ENCODE measurements around the gene MICA. TPM values are rescaled to one million over a fixed set of nuclear protein-coding genes. Genes with fewer than 3 reads are reported as not detected.
"Not testable (repeated sequence)": the region's sequence is repeated elsewhere in the genome, so short reads cannot be mapped to it uniquely, and the experiment has no call there.

Gene MICA
- total RNA-seq (2014; rRNA removed; shearing (Covaris generic)): 36.1 and 39.2 TPM in 2 replicates

- peak; percentile 97 for DNase-seq (ENCODE audit: low spot score)
These were observed at the start of gene MICA for GRCh38 chr6:31403283-31404060. TSS of gene MICA (plus strand) at chr6:31403595. CDS start at chr6:31403633, 38 bp downstream.

DNA sequence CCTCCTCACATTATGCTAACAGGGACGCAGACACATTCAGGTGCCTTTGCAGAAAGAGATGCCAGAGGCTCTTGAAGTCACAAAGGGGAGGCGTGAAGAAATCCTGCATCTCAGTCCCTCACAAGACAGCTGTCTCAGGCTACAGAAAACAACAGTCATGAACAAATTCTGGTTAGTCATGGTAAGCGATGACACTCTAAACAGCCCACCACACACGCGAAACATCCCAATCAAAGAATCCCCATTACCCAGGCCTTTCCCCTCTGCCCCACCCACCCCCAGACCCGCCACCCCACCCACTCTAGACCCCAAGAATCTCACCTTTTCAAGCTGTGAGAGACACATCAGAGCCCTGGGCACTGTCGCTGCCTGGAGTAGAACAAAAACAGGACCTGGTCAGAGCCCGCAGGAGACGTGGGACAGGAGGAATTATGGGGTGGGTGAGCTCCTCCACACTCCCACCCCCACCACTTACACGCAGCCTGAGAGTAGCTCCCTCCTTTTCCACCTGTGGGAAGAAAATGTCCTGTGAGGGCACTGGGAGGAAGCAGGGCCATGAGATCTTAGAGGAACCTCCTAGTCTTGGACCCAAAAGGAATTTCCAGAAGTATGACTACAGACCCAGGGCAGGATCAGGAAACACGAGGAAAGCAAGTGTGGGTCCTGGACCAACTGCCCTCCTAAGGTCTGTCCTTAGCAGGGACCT, 49.1 kb upstream of the MICA start:
- DNase-seq (ENCODE audit: low spot score): no peak

DNA sequence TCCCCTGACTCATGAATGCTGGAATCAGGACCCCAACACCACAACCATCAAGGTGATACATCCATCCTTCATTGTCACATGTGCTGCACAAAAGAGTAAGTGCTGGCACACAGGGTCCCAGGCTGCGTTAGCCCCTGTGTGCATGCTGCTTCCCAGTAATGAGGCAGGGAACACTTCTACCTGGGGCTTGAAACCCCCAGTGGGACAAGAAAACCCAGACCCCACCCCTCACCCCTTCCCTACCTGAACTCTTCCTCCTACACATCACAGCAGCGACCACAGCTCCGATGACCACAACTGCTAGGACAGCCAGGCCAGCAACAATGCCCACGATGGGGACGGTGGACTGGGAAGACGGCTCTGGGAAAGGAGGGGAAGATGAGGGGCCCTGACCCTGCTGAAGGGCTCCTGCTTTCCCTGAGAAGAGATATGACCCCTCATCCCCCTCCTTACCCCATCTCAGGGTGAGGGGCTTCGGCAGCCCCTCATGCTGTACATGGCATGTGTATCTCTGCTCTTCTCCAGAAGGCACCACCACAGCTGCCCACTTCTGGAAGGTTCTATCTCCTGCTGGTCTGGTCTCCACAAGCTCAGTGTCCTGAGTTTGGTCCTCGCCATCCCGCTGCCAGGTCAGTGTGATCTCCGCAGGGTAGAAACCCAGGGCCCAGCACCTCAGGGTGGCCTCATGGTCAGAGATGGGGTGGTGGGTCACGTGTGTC, 48.4 kb upstream of the MICA start:
- DNase-seq (ENCODE audit: low spot score): no peak

DNA sequence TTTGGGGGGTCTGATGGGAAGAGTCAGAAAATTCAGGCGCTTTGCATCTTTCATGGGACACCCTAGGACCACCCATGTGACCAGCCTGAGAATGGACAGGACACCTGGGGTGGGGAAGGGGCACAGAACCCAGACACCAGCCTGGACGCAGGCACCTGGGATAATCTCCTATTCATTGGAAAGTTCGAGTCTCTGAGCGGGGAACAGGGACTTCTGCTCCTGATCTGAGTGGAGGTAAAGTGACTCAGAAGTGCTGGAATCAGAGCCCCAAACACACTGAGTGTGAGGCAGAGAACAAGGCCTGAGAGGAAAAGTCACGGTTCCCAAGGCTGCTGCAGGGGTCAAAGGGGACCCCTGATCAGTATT, 47.8 kb upstream of the MICA start:
- no peak for DNase-seq (ENCODE audit: low spot score)

- no peak for DNase-seq (ENCODE audit: low spot score)
These were observed 47.0 kb upstream of the MICA start for GRCh38 chr6:31356216-31356945.

DNA sequence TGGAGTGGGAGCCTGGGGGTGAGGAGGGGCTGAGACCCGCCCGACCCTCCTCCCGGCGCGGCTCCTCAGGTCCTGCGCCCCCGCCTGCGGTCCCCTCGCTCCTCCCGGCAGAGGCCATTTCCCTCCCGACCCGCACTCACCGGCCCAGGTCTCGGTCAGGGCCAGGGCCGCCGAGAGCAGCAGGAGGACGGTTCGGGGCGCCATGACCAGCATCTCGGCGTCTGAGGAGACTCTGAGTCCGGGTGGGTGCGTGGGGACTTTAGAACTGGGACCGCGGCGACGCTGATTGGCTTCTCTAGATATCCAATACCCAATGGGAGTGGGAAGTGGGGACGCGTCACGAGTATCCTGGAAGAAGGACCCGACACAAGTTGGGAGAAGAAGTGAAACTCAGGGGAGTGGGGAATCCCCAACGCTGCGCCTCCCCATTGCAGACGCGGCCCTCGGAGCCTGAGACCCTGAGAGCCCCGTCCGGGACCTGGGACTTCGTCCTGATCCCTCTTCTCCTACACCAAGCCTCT, 46.4 kb upstream of the MICA start, which contains the start of gene HLA-B:
Gene HLA-B (minus strand): TSS at position 234 of the 521 bp plus-strand sequence. CDS start 21 bp downstream, at position 213.
- peak; percentile 20 for DNase-seq (ENCODE audit: low spot score)

- no peak for DNase-seq (ENCODE audit: low spot score)
These were observed 45.5 kb upstream of the MICA start for GRCh38 chr6:31357886-31358285.

GRCh38 chr6:31358302-31358701, 45.1 kb upstream of the MICA start:
- DNase-seq (ENCODE audit: low spot score): no peak

- no peak for DNase-seq (ENCODE audit: low spot score)
These were observed 43.8 kb upstream of the MICA start for GRCh38 chr6:31359581-31359980.

DNA sequence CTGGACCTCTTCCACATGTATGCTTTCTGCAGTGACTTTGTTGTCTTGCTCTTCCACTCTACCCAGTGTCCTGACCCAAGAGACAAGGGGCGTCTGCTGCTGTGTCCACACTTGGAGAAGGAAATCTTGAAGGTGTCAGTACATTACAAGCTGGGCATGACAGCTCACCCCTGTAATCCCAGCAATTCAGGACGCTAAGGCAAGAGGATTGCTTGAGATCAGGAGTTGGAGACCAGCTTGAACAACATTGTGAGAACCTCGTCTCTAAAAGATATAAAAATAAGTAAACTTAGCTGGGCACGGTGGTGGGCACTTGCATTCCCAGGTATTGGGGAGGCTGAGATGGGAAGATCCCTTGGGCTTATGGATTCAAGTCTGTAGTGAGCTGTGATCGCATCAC, 40.6 kb upstream of the MICA start:
- DNase-seq (ENCODE audit: low spot score): no peak

- DNase-seq (ENCODE audit: low spot score): no peak
These were observed 39.6 kb upstream of the MICA start for GRCh38 chr6:31363811-31364210.

DNA sequence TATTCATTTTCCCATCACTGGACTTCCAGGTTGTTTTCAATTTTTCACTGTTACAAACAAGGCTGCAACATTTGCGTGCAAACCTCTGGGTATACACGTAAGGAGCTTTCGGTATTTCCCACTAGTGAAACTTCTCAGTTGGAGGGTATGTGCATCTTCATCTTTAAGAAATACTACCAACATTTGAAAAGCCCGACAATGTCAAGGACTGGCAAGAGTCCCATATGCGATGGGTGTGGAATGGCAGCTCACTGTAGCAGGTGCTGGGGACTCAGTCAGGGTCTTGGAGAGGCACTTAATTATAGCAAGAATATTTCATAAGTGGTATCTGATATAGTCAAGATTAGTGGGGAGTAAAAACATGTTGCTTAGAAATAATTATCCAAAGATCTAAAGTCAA, 37.5 kb upstream of the MICA start:
- no peak for DNase-seq (ENCODE audit: low spot score)

DNA sequence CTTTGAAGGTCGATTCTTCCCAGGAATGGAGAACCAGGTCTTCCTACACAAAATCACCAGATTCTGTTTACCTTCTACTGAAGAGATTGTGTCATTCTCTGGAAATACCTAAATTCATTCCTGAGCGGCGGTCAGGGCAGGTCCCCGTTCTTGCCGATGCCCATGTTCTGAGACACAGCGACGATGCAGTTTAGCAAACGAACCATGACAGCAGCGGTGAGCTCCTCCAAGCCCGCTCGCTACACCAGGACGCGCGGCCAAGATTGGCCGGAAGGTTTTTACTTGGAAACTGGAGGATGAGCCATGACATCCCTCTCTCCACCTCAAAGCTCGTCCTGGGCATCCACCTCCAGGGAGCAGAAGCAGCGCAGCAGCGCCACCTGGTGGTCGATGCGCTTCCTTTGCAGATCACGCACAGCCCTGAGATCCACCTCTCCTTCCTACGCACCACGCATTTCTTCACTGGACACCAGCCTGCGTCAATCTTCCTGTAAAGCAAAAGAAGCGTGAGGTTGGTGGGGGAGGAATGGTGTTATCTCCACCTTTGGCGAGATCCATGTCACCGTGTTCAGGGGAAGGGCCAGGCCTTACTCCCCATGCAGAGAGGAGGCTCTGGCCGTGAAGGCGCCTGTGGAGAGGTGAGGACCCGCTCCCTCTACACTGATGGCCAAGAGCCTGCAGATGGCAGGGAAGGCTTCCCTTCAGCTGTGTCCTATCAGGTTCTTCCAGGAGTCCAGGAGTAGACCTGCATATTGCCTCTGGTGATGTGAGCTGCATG, 36.5 kb upstream of the MICA start:
- DNase-seq (ENCODE audit: low spot score): peak; percentile 95

- no peak for DNase-seq (ENCODE audit: low spot score)
These were observed 34.9 kb upstream of the MICA start for GRCh38 chr6:31368461-31368860.

DNA sequence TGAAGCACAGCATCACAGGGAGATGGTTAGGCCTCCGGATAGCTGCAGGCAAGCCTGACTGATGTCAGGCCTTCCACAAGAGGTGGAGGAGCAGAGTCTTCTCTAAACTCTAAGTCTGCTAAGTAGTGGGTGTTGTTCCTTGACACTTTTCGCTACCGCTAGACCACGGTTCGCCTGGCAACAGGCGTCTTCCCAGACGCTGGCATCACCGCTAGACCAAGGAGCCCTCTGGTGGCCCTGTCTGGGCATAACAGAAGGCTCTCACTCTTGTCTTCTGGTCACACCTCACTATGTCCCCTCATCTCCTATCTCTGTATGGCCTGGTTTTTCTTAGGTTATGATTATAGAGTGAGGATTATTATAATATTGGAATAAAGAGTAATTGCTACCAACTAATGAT, 29.3 kb upstream of the MICA start:
- not testable (repeated sequence) for DNase-seq (ENCODE audit: low spot score)

- DNase-seq (ENCODE audit: low spot score): no peak
These were observed 27.7 kb upstream of the MICA start for GRCh38 chr6:31375699-31376098.

GRCh38 chr6:31377029-31377428, 26.4 kb upstream of the MICA start:
- no peak for DNase-seq (ENCODE audit: low spot score)

- peak; percentile 33 for DNase-seq (ENCODE audit: low spot score)
These were observed 25.2 kb upstream of the MICA start for GRCh38 chr6:31378062-31378720.

- DNase-seq (ENCODE audit: low spot score): no peak
These were observed 24.7 kb upstream of the MICA start for GRCh38 chr6:31378721-31379103.

GRCh38 chr6:31379850-31380249, 23.5 kb upstream of the MICA start:
- no peak for DNase-seq (ENCODE audit: low spot score)

All from HT-29 (cell line).